ENCODE measurements around the gene FGF8. TPM values are rescaled to one million over a fixed set of nuclear protein-coding genes. Genes with fewer than 3 reads are reported as not detected.

FGF8 gene
- total RNA-seq, 1 experiment from 2014 or later: not detected

GRCh38 chr10:101769541-101770180 lies 6.3 kb downstream of the FGF8 start:
- Histone ChIP-seq H3K79me2 (ENCODE audit: low read length) (no peaks in the 10 kb centered on the region), H3K9ac (ENCODE audit: low read length) (no peak overlapping the region), H3K27me3 (ENCODE audit: low read length) (no peaks in the 10 kb centered on the region; the same call in 1 of the 2 replicates), H3K9me3 (ENCODE audit: low read length) (no peaks in the 10 kb centered on the region), H3K4me2 (ENCODE audit: low read length) (no peak overlapping the region), H3K9me2 (replicated peaks; ENCODE audit: low read length) (no peaks in the 10 kb centered on the region), H3K27ac (ENCODE audit: low read length) (no peak overlapping the region), H4K20me1 (ENCODE audit: low read length) (no peaks in the 10 kb centered on the region), H3K36me3 (ENCODE audit: low read depth, low read length) (no peaks in the 10 kb centered on the region), H3K4me3 (ENCODE audit: low read length) (no peak overlapping the region), H3F3A (ENCODE audit: low read length, unreplicated experiment) (no peaks in the 10 kb centered on the region), H2AFZ (ENCODE audit: low read length) (no peak overlapping the region), H3K4me1 (ENCODE audit: insufficient read depth, low read length) (no peaks in the 10 kb centered on the region)
- ChIA-PET CTCF (no interaction called here), POLR2A (ENCODE audit: unreplicated experiment) (no interaction called here)
- no peak for DNase-seq
- no peak for TF ChIP-seq CTCF (conservative IDR thresholded peaks at IDR 0.05; ENCODE audit: low read depth, low read length)
- TF ChIP-seq EZH2 (IDR thresholded peaks at IDR 0.05; ENCODE audit: low read length, unreplicated experiment): no peak
- TF ChIP-seq EZH2phosphoT487 (IDR thresholded peaks at IDR 0.05; ENCODE audit: borderline replicate concordance, low read length): no peak
- intact Hi-C loops (cut with micrococcal nuclease): no loop called here
- ATAC-seq: no peak
- BruUV-seq (replicated peaks): no TSS peak

DNA sequence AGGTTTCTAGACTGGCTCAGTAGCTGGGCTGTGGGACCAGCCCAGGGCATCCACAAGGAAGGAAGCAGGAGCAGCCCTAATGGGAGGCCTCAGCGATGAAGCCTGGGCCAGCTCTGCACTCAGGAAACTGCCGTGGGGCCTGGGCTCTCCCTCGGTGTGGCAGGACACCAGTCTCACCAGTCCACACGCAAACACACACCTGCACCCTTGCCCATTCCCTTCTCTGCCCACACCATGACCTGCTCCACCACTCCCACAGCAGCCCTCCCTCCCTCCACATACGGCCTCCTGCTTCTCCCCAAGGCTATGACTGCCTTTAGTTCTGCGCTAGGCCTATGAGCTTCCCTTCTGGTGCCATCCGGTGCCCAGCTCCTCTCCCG lies 7.1 kb downstream of the FGF8 start:
- Histone ChIP-seq H3K4me2 (ENCODE audit: low read length) (no peak overlapping the region), H3K79me2 (ENCODE audit: low read length) (no peaks in the 10 kb centered on the region), H3K9ac (ENCODE audit: low read length) (no peak overlapping the region), H3K9me2 (replicated peaks; ENCODE audit: low read length) (no peaks in the 10 kb centered on the region), H3K9me3 (ENCODE audit: low read length) (no peaks in the 10 kb centered on the region), H3F3A (ENCODE audit: low read length, unreplicated experiment) (no peaks in the 10 kb centered on the region), H3K4me3 (ENCODE audit: low read length) (no peak overlapping the region), H3K27ac (ENCODE audit: low read length) (no peak overlapping the region), H3K27me3 (ENCODE audit: low read length) (no peaks in the 10 kb centered on the region), H3K36me3 (ENCODE audit: low read depth, low read length) (no peaks in the 10 kb centered on the region), H4K20me1 (ENCODE audit: low read length) (no peaks in the 10 kb centered on the region), H2AFZ (ENCODE audit: low read length) (no peak overlapping the region), H3K4me1 (ENCODE audit: insufficient read depth, low read length) (no peaks in the 10 kb centered on the region)
- ATAC-seq (no peak), DNase-seq (no peak)
- ChIA-PET CTCF (no interaction called here), POLR2A (ENCODE audit: unreplicated experiment) (no interaction called here)
- BruUV-seq (replicated peaks): no TSS peak
- no peak for TF ChIP-seq EZH2phosphoT487 (IDR thresholded peaks at IDR 0.05; ENCODE audit: borderline replicate concordance, low read length)
- no peak for TF ChIP-seq EZH2 (IDR thresholded peaks at IDR 0.05; ENCODE audit: low read length, unreplicated experiment)
- TF ChIP-seq CTCF (conservative IDR thresholded peaks at IDR 0.05; ENCODE audit: low read depth, low read length): no peak
- intact Hi-C loops (cut with micrococcal nuclease): no loop called here

DNA sequence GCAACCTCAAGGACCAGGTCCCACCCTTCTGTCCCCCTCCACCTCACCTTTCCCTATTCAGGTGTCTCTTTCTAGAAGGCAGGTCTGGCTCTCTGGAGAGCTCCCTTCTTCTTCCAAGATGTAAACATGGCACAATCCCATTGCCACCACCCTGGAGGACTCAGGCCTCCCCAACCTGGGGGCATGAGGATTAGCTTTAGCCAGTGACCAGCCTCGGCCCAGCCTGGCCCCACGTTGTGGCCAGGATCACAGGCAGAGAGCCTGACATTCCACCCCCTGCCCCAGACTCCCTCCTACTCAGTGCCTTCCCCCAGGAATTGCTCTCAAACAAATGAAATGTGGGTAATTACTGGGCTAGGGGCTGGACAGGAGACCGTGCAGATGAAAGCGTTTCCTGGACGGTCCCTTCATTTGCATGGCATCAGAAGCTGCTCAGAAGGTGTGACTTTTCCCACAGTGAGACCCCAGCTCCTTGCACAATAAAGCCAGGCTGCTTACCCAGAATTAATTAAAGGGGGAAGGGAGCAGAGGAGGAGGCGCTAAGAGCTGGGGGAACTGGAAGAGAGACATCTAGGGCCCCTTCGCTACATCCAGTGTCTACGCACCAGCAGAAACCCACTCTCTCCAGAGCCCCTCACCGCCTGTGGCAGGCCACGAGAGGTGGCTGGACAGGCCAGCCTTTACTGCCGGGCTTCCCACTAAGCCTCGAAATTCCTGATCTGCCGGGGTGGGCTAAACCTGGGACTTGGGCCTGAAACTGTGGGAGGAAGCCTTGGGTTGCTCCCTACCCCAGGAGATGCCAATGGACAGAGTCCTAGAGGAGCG lies 7.7 kb downstream of the FGF8 start:
- Histone ChIP-seq H3K9me2 (replicated peaks; ENCODE audit: low read length) (no peaks in the 10 kb centered on the region), H3K4me1 (ENCODE audit: insufficient read depth, low read length) (no peaks in the 10 kb centered on the region), H3K27ac (ENCODE audit: low read length) (no peak overlapping the region), H3K9me3 (ENCODE audit: low read length) (no peaks in the 10 kb centered on the region), H3K4me3 (ENCODE audit: low read length) (no peak overlapping the region), H3F3A (ENCODE audit: low read length, unreplicated experiment) (no peaks in the 10 kb centered on the region), H3K79me2 (ENCODE audit: low read length) (no peaks in the 10 kb centered on the region), H4K20me1 (ENCODE audit: low read length) (no peaks in the 10 kb centered on the region), H3K9ac (ENCODE audit: low read length) (no peak overlapping the region), H2AFZ (ENCODE audit: low read length) (no peak overlapping the region), H3K4me2 (ENCODE audit: low read length) (no peak overlapping the region), H3K27me3 (ENCODE audit: low read length) (no peaks in the 10 kb centered on the region), H3K36me3 (ENCODE audit: low read depth, low read length) (no peaks in the 10 kb centered on the region)
- POLR2A ChIA-PET (ENCODE audit: unreplicated experiment): no interaction called here
- no TSS peak for BruUV-seq (replicated peaks)
- no peak for TF ChIP-seq EZH2 (IDR thresholded peaks at IDR 0.05; ENCODE audit: low read length, unreplicated experiment)
- no peak for TF ChIP-seq CTCF (conservative IDR thresholded peaks at IDR 0.05; ENCODE audit: low read depth, low read length)
- DNase-seq: no peak
- no peak for ATAC-seq
- CTCF ChIA-PET: no interaction called here
- intact Hi-C loops (cut with micrococcal nuclease): no loop called here
